Measurements from ENCODE around the gene PIP5K1A. TPM values are rescaled to one million over a fixed set of nuclear protein-coding genes. Genes with fewer than 3 reads are reported as not detected.

PIP5K1A gene, protein sequence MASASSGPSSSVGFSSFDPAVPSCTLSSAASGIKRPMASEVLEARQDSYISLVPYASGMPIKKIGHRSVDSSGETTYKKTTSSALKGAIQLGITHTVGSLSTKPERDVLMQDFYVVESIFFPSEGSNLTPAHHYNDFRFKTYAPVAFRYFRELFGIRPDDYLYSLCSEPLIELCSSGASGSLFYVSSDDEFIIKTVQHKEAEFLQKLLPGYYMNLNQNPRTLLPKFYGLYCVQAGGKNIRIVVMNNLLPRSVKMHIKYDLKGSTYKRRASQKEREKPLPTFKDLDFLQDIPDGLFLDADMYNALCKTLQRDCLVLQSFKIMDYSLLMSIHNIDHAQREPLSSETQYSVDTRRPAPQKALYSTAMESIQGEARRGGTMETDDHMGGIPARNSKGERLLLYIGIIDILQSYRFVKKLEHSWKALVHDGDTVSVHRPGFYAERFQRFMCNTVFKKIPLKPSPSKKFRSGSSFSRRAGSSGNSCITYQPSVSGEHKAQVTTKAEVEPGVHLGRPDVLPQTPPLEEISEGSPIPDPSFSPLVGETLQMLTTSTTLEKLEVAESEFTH
- total RNA-seq (2022; extraction: Qiagen RNA extraction) = 45.0 to 60.9 TPM (median 49.8 TPM) in 5 replicates

DNA sequence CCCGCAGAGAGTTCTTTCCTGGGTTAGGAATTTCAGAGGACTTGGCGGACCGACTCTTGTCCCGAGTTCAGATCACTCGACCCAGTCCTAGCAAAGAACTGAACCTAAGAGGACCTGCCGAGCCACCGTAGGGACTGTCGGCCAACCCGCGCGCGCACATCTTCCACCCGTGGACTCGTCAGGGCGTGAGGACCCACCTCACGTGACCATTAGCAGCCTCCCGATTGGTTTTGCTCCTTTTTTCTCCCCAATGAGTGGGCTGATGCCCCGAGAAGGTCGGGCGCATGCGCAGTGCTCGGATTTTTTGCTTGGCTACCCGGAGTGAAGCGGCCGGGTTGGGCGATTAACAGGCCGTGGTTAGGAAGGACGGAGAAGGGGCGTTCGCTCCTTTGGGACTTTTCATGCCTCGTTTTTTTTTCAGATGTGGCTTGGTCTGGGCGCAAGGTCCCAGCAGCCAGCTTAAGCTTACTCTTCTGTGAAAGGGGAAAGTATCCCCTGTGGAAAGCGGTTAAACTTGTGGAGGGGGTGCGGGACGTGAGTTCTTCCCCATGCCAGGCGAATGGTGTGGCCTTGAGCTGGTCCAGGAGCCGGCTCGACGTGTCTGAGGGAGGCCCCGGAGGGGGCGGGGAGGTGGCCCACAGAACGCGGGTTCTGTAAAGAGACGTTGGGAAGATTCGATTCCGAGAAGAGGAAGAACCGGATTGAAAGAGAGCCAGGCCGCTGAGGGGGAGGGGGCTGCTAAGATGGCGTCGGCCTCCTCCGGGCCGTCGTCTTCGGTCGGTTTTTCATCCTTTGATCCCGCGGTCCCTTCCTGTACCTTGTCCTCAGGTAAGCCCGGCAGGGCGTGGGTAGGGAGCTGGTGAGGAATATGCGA, at the start of gene PIP5K1A:
PIP5K1A (plus strand) TSS at position 299 of the 874 bp plus-strand sequence; CDS start at position 744, 445 bp downstream.

DNA sequence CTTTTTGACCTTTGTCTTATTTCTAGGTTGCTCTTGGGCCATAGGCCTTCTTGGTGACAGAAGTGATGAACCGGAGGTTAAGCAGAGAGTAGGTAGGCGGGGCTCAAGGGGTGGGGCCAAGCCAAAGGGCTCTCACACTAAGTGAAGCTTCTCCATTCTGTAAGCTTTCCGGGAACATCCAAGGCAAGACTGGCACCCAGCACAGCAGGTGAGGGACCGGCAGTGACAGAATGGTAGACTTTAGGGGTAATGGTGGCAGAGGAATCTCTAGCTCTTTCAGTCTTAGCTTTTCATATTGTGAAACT, 41.9 kb upstream of the PIP5K1A start, which contains the start of gene TNFAIP8L2:
TNFAIP8L2 (plus strand) TSS at position 135 of the 305 bp plus-strand sequence. CDS start 2,049 bp downstream, outside the sequence.

DNA sequence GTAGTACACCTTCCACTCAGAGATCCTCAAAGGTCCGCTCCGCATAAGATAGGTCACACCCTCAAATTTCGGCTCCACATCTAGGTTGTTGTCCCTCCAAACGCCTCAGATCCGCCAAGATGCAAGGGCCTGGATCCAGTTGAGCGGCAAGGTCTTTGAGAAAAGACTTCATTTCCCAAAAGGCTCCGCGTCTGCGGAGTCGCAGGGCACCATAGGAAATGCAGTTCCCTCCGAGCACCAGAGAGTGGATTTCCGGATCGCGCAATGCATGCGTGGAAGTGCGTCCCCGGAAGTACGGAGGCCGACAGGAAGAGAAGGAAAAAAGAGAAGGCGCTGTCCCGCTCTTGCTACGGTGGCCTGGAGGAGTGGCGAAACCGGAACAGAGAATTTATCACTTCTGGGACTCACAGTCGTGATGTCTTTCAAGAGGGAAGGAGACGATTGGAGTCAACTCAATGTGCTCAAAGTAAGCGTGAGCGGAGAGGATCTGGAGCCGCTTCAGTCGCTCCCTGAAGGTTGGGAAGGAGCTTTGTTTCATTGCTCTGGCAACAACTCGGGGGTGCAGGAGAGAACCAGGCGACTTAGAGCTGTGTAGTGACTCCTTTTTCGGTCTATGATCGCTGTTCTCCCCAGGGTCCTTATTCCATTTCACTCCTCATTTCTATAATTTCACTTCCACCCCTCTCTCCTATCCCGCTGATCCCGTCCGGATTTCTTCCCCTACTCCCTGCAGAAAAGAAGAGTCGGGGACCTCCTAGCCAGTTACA, 32.4 kb upstream of the PIP5K1A start, which contains the start of the genes LYSMD1 and SCNM1:
LYSMD1 (minus strand) TSS at position 165 of the 767 bp plus-strand sequence. CDS start 644 bp downstream, outside the sequence.
SCNM1 (plus strand) TSS at position 407 of the 767 bp plus-strand sequence; CDS start at position 416, 9 bp downstream.

DNA sequence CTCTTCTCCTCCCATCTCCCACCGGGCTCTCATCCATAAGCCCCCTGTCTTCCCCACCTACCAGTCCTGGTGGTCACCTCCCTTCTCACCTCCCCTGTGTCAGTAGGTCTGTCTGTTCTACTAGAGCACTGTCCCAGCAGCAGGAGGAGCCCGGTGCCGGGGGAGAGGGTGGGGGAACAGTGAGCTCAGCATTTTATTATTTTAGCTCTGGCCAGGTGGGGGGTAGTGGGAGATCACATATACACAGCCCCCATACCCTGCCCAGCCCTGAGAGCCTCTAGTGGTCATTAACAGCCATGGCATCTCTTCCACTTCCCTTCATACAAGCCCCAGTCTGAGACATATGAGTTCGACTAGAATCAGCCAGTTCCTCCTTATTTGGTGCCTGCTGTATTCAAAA, 22.5 kb upstream of the PIP5K1A start, which contains the start of gene TMOD4:
TMOD4 (minus strand) TSS at position 119 of the 400 bp plus-strand sequence. CDS start 1,106 bp downstream, outside the sequence.

DNA sequence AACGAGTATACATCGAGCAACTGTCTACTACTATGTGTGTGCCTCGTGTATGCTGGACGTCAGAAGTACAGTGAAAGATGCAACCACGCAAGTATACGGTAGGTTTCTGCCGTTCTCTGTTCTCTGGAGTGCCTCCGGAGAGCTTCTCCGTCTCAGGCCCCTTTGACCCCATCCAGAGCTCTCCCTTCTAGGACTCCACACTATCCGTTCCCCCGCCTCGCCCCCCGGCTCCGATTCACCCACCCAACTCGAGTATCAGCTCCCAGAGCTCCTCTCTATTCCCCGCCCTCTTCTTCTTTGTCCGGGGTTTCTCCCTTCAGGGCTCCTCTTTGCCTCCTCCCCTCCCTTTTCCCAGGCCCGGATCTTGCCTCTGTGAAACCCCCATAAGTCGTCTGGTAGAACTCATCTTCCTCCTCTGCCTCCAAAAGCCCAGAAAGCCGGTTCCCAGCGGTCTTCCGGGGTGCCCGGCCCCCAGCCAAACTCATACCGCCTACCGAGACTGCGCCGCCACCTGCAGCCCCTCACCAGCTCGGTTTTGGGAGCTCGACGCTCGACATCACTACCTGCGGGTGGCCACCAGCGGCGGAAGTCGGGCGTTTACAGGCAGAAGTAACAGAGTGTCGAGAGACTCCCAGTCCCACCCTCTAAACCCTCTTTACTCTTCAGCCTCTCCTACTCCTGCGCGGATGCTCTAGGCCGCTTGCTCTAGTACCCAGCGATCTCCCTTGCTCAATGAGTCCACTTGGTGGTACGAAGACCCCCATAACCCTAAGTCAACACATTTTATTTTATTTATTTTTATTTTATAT, 8.5 kb upstream of the PIP5K1A start, which contains the start of gene VPS72:
VPS72 (minus strand) TSS at position 561 of the 809 bp plus-strand sequence; CDS start at position 485, 76 bp downstream.

DNA sequence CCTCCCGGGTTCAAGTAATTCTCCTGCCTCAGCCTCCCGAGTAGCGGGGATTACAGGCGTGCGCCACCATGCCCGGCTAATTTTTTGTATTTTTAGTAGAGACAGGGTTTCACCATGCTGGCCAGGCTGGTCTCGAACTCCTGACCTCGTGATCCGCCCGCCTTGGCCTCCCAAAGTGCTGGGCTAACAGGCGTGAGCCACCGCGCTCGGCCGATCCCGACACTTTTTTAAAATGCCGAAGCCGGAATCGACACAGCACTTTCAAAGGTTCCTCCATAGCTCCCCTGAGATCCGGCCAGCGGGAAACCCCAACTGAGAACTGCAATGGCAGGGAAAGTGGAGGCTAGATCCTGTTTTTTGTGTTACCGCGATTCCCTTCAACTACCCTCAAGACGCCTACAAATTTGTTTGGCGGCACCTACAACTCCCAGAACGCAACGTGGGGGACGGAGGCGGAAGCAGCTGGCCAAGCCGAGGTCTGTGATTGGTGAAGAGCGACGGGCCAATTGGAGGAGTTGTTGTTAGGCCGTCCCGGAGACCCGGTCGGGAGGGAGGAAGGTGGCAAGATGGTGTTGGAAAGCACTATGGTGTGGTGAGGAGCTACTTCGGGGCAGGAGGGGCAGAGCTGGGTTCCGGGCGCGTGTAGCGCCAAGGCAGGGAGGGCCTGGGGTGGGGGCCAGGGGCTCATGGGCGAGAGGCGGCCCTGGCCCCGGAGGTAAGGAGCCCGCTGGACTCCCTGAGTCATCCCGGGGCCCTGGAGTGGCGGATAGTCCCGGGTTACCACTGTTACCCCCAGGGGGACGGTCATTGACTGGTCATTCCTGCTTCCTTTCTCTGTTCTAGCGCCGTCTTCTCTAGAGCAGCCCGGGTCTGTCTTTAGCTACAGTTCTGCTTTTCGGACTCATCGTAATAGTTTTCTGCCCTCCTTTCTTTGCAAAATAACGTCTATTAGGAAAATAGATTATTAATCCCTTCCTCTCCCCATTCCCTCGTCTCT, 56.2 kb downstream of the PIP5K1A start, which contains the start of gene PSMD4:
PSMD4 (plus strand) TSS at position 518 of the 997 bp plus-strand sequence; CDS start at position 567, 49 bp downstream.

DNA sequence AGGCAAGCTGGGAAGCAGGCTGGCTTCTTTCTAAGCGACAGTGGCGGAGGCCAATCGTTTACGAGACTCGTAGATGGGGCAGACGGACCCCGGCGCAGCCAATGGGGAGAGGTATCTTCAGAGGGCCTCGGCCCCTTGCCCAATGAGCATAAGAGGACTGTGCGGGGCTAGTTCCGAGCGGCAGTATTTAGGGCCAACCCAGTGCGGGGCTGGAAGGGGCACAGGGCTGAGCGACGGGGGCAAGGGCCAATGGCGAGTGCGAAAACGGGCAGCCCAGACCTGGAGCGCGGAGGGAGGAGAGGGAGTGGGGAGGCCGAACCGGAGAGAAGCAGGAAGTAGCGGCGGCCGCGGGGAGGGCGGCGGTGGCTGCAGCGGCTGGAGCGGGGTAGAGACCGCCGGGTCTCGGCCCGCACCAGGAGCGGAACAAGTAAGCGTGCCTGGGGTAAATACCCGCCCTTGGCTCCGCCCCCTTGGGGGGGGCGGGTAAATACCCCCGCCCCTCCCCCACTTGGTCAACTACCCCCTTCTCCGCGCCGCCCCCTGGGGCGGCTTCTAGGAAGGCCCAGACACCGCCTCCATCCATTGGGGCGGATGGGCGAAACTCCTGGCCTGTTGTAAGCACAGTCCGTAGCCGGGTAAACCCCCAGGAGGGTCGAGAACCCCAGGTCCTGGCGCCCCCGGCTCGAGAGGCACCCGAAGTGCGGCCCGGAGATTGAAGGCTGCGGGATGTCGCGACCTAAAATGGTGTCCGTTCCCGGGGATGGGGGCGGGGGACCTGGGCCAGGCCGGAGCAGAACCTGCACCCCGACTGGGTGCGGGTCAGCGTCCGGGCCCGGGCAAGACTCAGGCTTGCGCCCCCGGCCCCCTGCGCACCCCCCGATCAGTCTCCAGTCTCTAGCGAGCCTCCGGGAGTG, 83.9 kb downstream of the PIP5K1A start, which contains the start of gene ZNF687:
ZNF687 (plus strand) TSS at position 331 of the 914 bp plus-strand sequence. CDS start 3,993 bp downstream, outside the sequence.

Other genes with a start within 250 kb of the PIP5K1A start
- 239 to 262 TPM (median 246 TPM) in 5 replicates for gene CERS2, start 223.7 kb upstream of the PIP5K1A start, total RNA-seq (2022; extraction: Qiagen RNA extraction)
- 0.51 to 1.2 TPM (median 0.92 TPM) in 5 replicates for gene ANXA9, start 216.3 kb upstream of the PIP5K1A start, total RNA-seq (2022; extraction: Qiagen RNA extraction)
- gene MINDY1, start 191.7 kb upstream of the PIP5K1A start, total RNA-seq (2022; extraction: Qiagen RNA extraction) = 2.1 to 3.7 TPM (median 2.8 TPM) in 5 replicates
- 11.3 to 15.4 TPM (median 15.0 TPM) in 5 replicates for gene PRUNE1, start 190.1 kb upstream of the PIP5K1A start, total RNA-seq (2022; extraction: Qiagen RNA extraction)
- gene BNIPL, start 162.0 kb upstream of the PIP5K1A start, total RNA-seq (2022; extraction: Qiagen RNA extraction) = 0.06 to 0.30 TPM (median 0.15 TPM) in 5 replicates
- 5.7 to 8.6 TPM (median 6.6 TPM) in 5 replicates for gene C1orf56, start 150.8 kb upstream of the PIP5K1A start, total RNA-seq (2022; extraction: Qiagen RNA extraction)
- 76.7 to 92.0 TPM (median 80.0 TPM) in 5 replicates for gene CDC42SE1, start 138.9 kb upstream of the PIP5K1A start, total RNA-seq (2022; extraction: Qiagen RNA extraction)
- gene MLLT11, start 138.2 kb upstream of the PIP5K1A start, total RNA-seq (2022; extraction: Qiagen RNA extraction) = 13.2 to 16.7 TPM (median 16.1 TPM) in 5 replicates
- gene GABPB2, start 127.8 kb upstream of the PIP5K1A start, total RNA-seq (2022; extraction: Qiagen RNA extraction) = 2.4 to 3.1 TPM (median 2.9 TPM) in 5 replicates
- 1.5 to 2.6 TPM (median 1.7 TPM) in 5 replicates for gene SEMA6C, start 51.9 kb upstream of the PIP5K1A start, total RNA-seq (2022; extraction: Qiagen RNA extraction)
- gene TNFAIP8L2, start 41.9 kb upstream of the PIP5K1A start, total RNA-seq (2022; extraction: Qiagen RNA extraction) = not detected in 5 replicates
- 5.1 to 7.5 TPM (median 6.3 TPM) in 5 replicates for gene LYSMD1, start 32.6 kb upstream of the PIP5K1A start, total RNA-seq (2022; extraction: Qiagen RNA extraction)
- gene SCNM1, start 32.4 kb upstream of the PIP5K1A start, total RNA-seq (2022; extraction: Qiagen RNA extraction) = 44.5 to 47.6 TPM (median 46.1 TPM) in 5 replicates
- 0.25 to 0.32 TPM (median 0.30 TPM) in 3 of 5 replicates, not detected in the others for gene TMOD4, start 22.6 kb upstream of the PIP5K1A start, total RNA-seq (2022; extraction: Qiagen RNA extraction)
- 42.7 to 63.6 TPM (median 44.0 TPM) in 5 replicates for gene VPS72, start 8.4 kb upstream of the PIP5K1A start, total RNA-seq (2022; extraction: Qiagen RNA extraction)
- gene PSMD4, start 56.2 kb downstream of the PIP5K1A start, total RNA-seq (2022; extraction: Qiagen RNA extraction) = 173 to 208 TPM (median 192 TPM) in 5 replicates
- 10.6 to 14.6 TPM (median 12.9 TPM) in 5 replicates for gene ZNF687, start 83.7 kb downstream of the PIP5K1A start, total RNA-seq (2022; extraction: Qiagen RNA extraction)
- gene PI4KB, start 128.9 kb downstream of the PIP5K1A start, total RNA-seq (2022; extraction: Qiagen RNA extraction) = 22.7 to 27.1 TPM (median 25.0 TPM) in 5 replicates
- 18.8 to 24.9 TPM (median 21.2 TPM) in 5 replicates for gene RFX5, start 148.7 kb downstream of the PIP5K1A start, total RNA-seq (2022; extraction: Qiagen RNA extraction)
- gene SELENBP1, start 174.2 kb downstream of the PIP5K1A start, total RNA-seq (2022; extraction: Qiagen RNA extraction) = 5.7 to 8.9 TPM (median 6.7 TPM) in 5 replicates
- gene PSMB4, start 201.0 kb downstream of the PIP5K1A start, total RNA-seq (2022; extraction: Qiagen RNA extraction) = 364 to 428 TPM (median 401 TPM) in 5 replicates